NCI-H774 (cell line): ENCODE measurements around the gene SPIN2A.
"Not testable (repeated sequence)": the region's sequence is repeated elsewhere in the genome, so short reads cannot be mapped to it uniquely, and the experiment has no call there.

Source experiments
- DNase-seq: peaks from one replicate; lab custom pipeline; 2025; lab: John Stamatoyannopoulos, UW

Gene SPIN2A

DNA sequence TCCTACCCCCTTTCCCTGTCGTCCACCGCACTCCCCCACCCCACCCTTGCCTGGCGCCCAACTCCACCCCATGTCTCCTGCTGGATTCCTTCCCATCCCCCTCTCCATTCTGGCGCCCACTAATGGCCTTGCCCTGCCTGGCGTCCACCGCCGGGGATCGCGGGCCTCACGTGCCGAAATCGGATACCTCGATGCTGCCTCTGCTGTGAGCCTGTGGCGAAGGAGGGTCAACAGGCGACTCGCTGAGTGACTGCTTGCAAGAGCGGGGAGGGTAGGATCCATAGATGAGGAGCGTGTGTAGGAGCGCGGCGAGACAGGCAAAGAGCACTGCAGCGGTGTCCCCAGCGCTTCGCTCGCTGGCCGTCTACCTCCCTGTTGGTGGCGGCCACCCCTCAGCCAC is at the start of gene SPIN2A:
SPIN2A (minus strand) TSS at position 325 of the 400 bp plus-strand sequence. CDS start 800 bp downstream, outside the sequence.
- DNase-seq: not testable (repeated sequence)

- no peak for DNase-seq
These were observed 41.4 kb upstream of the SPIN2A start for GRCh38 chrX:57178605-57179004.

- no peak for DNase-seq
These were observed 39.9 kb upstream of the SPIN2A start for GRCh38 chrX:57177070-57177469.

DNA sequence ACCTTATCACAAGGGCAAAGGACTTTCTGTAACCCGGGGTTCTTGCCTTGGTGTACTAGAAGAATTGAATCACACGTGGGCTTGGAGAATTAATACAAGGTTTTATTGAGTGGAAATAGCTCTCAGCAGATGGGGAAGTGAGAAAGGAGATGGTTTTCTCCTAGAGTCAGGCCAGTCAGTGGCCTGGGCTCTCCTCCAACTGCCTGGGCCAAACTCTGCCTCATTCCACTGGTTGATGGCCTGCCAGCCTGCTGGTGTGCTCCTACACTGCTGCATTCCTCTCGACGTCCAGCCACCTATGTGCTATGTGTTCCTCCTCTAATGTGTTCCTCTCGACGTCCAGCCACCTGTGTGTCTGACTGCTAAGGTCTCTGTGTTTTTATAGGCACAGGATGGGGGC is 35.3 kb upstream of the SPIN2A start:
- no peak for DNase-seq

- peak; percentile 8 for DNase-seq
These were observed 19.3 kb upstream of the SPIN2A start for GRCh38 chrX:57156397-57157049.

DNA sequence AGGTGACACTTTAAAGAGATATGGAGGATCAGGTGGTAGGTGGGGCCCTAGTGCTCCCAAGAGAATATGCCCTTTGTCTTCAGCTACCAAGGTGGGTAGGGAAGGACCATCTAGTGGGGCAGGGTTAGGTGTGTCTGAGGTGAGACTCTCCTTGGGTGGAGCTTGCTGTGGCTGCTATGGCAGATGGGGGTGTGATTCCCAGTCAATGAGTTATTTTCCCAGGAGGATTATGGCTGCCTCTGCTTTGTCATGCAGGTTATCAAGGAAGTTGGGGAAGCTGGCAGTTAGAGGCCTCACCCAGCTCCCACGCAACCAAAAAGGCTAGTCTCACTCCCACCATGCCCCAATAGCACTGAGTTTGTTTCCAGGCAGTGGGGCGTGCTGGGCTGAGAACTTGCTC is 18.0 kb upstream of the SPIN2A start:
- DNase-seq: no peak

GRCh38 chrX:57152222-57152621 is 15.0 kb upstream of the SPIN2A start:
- not testable (repeated sequence) for DNase-seq

DNA sequence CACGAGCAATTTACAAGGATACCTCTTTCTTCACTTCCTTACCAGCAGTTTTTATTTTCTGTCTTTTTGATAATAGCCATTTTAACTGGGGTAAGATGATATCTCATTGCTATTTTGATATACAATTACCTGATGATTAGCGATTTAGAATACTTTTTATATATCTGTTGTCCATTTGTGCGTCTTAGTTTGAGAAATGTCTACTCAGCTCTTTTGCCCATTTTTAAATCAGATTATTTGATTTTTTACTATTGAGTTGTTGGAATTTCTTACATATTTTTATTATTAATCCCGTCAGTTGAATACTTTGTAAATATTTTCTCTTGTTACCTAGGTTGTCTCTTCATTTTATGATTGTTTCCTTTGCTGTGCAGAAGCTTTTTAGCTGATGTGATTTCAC is 1.5 kb upstream of the SPIN2A start:
- no peak for DNase-seq

- no peak for DNase-seq
These were observed 304 bp upstream of the SPIN2A start for GRCh38 chrX:57137501-57137900.

DNA sequence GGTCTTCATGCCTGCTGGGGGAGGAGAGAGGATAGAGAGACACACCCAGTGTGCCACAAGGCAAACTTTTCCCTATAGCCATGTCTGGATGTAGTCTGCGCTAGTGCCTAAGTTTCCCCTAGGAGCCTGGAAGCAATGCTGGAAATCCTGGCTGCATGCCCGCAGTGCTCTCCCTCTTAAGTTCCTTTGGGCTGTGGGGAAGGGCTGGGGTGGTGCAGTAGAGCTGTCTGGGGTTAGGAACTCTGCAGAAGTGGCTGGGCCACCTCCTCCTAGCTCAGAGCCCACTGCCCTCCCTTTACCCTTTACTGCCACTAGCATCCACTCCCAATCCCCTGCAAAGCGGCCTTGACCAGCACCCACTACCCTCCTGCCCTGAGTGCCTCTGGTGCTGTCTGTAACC is 608 bp downstream of the SPIN2A start:
- not testable (repeated sequence) for DNase-seq

GRCh38 chrX:57135287-57135686 is 1.9 kb downstream of the SPIN2A start:
- DNase-seq: no peak

DNA sequence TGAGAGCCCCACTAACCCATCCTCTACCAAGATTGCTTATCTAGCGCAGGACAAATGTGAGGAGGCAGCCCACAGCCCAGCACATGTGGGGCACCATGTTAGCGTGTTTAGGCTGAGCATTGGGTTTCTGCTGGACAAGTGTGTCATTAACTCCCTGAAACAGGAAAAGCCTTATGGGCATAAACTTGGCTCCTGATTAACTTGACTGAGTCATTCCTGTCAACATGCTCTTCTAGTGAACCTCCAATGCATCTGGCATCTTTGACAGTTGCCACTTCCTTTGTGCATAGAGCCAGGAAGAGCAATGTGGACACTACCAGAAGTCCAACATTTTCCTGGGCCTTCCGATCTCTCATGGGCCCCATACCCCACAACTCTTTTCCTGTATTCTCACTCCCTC is 2.5 kb downstream of the SPIN2A start:
- no peak for DNase-seq

GRCh38 chrX:57133706-57134105 is 3.5 kb downstream of the SPIN2A start:
- DNase-seq: no peak

GRCh38 chrX:57133284-57133683 is 3.9 kb downstream of the SPIN2A start:
- DNase-seq: not testable (repeated sequence)

DNA sequence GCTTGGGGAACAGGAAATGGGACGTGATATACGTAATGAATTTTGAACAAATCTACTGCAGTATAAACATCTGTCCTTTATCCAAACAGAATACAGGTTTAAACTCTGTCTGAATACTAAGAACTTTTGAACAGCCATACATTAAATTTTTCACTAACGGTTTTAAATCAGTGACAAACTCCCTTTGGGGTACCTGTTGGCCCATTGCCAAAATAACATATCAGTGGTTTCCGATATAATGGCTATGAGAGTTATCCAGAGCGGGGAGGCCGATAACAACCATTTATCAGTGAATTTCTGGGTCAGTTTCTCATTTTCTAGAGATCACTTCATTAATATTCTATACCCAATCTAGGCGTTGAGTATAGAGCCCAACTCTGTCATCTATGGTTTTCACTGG is 5.2 kb downstream of the SPIN2A start:
- no peak for DNase-seq

- DNase-seq: no peak
These were observed 15.4 kb downstream of the SPIN2A start for GRCh38 chrX:57121816-57122215.

DNA sequence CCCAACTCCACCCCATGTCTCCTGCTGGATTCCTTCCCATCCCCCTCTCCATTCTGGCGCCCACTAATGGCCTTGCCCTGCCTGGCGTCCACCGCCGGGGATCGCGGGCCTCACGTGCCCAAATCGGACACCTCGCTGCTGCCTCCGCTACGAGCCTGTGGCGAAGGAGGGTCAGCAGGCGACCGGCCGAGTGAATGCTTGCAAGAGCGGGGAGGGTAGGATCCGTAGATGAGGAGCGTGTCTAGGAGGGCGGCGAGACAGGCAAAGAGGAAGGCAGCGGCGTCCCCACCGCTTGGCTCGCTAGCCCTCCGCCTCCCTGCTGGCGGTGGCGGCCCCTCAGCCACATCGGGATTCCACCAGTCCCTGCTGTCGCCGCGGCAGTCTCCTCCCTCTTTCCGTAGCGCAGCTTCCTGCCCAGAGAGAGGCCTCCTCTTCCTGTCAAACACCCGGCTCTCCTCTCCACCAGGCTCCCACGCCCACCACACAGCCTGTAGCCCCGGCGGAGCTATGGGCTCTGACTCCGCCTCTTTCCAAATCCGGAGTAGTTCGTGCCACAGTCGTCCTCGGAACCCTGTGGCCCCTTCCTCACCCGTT is 15.9 kb downstream of the SPIN2A start, which contains the start of gene SPIN2B:
SPIN2B (minus strand) TSS at position 387 of the 594 bp plus-strand sequence.
- peak; percentile 63 for DNase-seq

GRCh38 chrX:57120619-57121161 is 16.5 kb downstream of the SPIN2A start:
- DNase-seq: not testable (repeated sequence)

GRCh38 chrX:57119416-57119815 is 17.8 kb downstream of the SPIN2A start:
- DNase-seq: no peak

DNA sequence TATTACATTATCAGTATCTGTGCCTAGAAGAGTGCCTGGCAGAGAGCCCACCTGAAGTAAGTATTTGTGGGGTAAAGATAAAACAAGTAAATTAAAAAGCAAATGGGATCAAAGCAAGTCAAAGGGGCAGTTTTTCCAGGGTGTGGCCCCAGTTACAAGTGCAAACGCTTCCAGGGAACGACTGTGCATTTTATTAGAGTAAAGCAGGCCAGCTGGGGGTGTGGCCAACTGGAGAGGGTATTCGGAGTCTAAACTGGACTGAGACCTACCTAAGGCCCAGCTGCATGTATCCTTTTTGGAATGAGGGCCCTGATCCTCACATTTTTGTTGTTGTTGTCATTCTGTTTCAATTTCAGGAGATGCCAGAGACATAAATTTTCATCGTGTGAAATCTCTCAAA is 19.6 kb downstream of the SPIN2A start:
- not testable (repeated sequence) for DNase-seq

GRCh38 chrX:57104921-57105398 is 32.2 kb downstream of the SPIN2A start:
- DNase-seq: no peak

DNA sequence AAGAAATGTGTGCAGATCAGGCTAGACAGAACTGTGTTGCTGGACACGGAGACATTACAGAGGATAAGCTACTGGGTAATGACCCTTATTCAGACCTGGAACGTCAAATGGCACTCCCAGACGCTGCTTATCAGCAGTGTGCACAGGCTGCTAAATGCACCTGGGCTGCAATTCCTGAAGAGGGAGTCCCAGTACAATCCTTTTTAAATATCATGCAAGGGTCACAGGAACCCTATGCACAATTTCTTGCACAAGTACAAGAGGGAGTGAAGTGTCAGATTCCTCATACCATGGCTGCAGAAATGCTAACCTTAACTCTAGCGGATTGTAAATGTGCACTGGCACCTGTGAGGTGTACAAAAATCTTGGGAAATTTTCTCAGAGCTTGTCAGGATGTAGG is 32.8 kb downstream of the SPIN2A start:
- no peak for DNase-seq

DNA sequence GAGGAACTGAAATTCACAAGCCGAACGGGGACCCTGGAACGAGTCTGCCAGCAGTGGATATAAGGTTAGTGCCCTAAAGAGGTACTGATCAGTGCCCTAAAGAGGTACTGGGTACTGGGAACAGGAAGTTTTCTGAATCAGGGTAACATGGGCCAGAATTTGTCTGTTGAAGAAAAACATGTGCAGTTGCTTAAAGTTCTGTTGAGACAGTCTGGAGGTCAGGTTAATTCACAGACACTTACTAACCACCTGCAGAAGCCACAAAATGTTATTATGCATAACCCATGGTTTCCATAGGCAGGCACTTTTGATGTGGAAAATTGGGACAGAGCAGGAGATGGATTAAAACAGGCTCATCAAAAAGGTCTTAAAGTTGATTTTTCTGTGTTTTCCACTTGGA is 33.7 kb downstream of the SPIN2A start:
- no peak for DNase-seq
